Measurements from ENCODE around the gene LMBRD1. TPM values are rescaled to one million over a fixed set of nuclear protein-coding genes. Genes with fewer than 3 reads are reported as not detected.

LMBRD1 gene
- total and polyA plus RNA-seq, 2 of the 4 experiments (the other 2 are of a cell fraction) = 3.9 to 8.7 TPM

- no peak overlapping the region for H3K23ac ChIP-seq (ENCODE audit: low read depth, low read length)
- H2BK15ac ChIP-seq (ENCODE audit: low read depth, low read length) = no peak overlapping the region
- no peaks in the 10 kb centered on the region for H4K20me1 ChIP-seq (ENCODE audit: insufficient read depth, low read length)
- no peak overlapping the region for H3K9ac ChIP-seq (ENCODE audit: low read depth, low read length)
- no CpG with 5 or more reads among the region's 4 CpGs for WGBS, 2 experiments (ENCODE audit: extremely low coverage in 2 of 2, insufficient read length in 1 of 2)
- no peaks in the 10 kb centered on the region for H3K9me3 ChIP-seq (ENCODE audit: control insufficient read depth, insufficient read depth, low read length)
- no peak overlapping the region for H3K27ac ChIP-seq (ENCODE audit: insufficient read depth, low read length)
- TF ChIP-seq MXI1 (IDR thresholded peaks at IDR 0.05; ENCODE audit: borderline replicate concordance, low read depth, low read length) (no peak), SMC3 (IDR thresholded peaks at IDR 0.05; ENCODE audit: low read depth, low read length) (no peak), CHD1 (IDR thresholded peaks at IDR 0.05; ENCODE audit: low read depth, low read length) (no peak), NFE2L2 (IDR thresholded peaks at IDR 0.05; ENCODE audit: low read depth, low read length) (no peak), USF2 (IDR thresholded peaks at IDR 0.05; ENCODE audit: low read depth, low read length) (no peak), ELK1 (IDR thresholded peaks at IDR 0.05; ENCODE audit: borderline replicate concordance, low read depth, low read length) (no peak), RAD21 (IDR thresholded peaks at IDR 0.05; ENCODE audit: low read length) (no peak)
- ATAC-seq (ENCODE audit: low read depth) = no peak
- DNase-seq = no peak
- in situ Hi-C loops (cut with MboI; ENCODE audit: low sequenced_read_pairs) = no loop called here
- no peak overlapping the region for H2AFZ ChIP-seq (replicated peaks; ENCODE audit: low read length, poor library complexity)
- no peak overlapping the region for H2BK120ac ChIP-seq (ENCODE audit: low read depth, low read length)
- H3K18ac ChIP-seq (ENCODE audit: low read depth, low read length) = no peak overlapping the region
- no peaks in the 10 kb centered on the region for H3K27me3 ChIP-seq (ENCODE audit: control insufficient read depth, insufficient read depth, low read length)
- no peaks in the 10 kb centered on the region for H3K36me3 ChIP-seq (ENCODE audit: control insufficient read depth, insufficient read depth, low read length)
- no peaks in the 10 kb centered on the region for H3K4me1 ChIP-seq (ENCODE audit: control insufficient read depth, insufficient read depth, low read length)
- H3K14ac ChIP-seq (replicated peaks; ENCODE audit: low read depth, low read length) = no peak overlapping the region
- H4K8ac ChIP-seq (ENCODE audit: low read depth in 2 of 2, low read length in 2 of 2) = no peak overlapping the region
- no peaks in the 10 kb centered on the region for H3K79me1 ChIP-seq (ENCODE audit: low read depth in 1 of 2, low read length in 2 of 2)
- BruUV-seq (replicated peaks) = no TSS peak
- H3K9me1 ChIP-seq (ENCODE audit: insufficient read depth, low read length) = no peaks in the 10 kb centered on the region
- no peak overlapping the region for H2AK5ac ChIP-seq (ENCODE audit: low read depth, low read length)
- H3K4me2 ChIP-seq (ENCODE audit: low read depth, low read length) = no peak overlapping the region
- H2BK5ac ChIP-seq (ENCODE audit: low read depth, low read length, poor library complexity, severe bottlenecking) = no peak overlapping the region
- no peak overlapping the region for H3K4me3 ChIP-seq (ENCODE audit: insufficient read depth, low read depth, low read length)
- ChIA-PET POLR2A (ENCODE audit: unreplicated experiment) (no interaction called here), CTCF (no interaction called here)
- H2BK20ac ChIP-seq (ENCODE audit: low read depth, low read length) = no peak overlapping the region
- intact Hi-C loops (cut with micrococcal nuclease) = no loop called here
- no peak overlapping the region for H4K91ac ChIP-seq (ENCODE audit: insufficient read depth, low read depth, low read length)
- H3K4ac ChIP-seq (ENCODE audit: low read depth, low read length) = no peak overlapping the region
- no peak overlapping the region for H3K56ac ChIP-seq (ENCODE audit: extremely low read depth, insufficient read depth, low read length)
- dilution Hi-C loops (cut with HindIII; ENCODE audit: low sequenced_read_pairs, unreplicated experiment) = no loop called here
- H2AK9ac ChIP-seq (replicated peaks; ENCODE audit: low read depth, low read length, poor library complexity) = no peak overlapping the region
- no peak overlapping the region for H4K5ac ChIP-seq (ENCODE audit: low read depth, low read length)
These were observed 22.3 kb upstream of the LMBRD1 start for GRCh38 chr6:69819138-69819537.
